ENCODE data around the gene ANTXR2.
"Not testable (repeated sequence)": the region's sequence is repeated elsewhere in the genome, so short reads cannot be mapped to it uniquely, and the experiment has no call there.

DNA sequence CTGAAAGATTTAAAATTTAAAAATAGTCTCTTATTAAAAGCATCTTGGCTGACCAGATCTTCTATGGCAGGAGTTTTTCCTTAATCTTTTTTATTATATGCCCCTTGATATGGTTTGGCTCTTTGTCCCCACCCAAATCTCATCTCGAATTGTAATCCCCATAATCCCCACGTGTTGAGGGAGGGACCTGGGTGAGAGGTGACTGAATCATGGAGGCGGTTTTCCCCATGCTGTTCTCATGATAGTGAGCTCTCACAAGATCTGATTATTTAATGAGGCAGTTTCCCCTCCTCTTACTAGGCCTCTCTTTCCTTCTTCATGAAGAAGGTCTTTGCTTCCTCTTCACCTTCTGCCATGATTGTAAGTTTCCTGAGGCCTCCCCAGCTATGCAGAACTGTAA lies 74.0 kb downstream of the ANTXR2 start:
- TF ChIP-seq EP300 (IDR thresholded peaks at IDR 0.05); POLR2AphosphoS5 (IDR thresholded peaks at IDR 0.05); POLR2A (IDR thresholded peaks at IDR 0.05; ENCODE audit: low read depth): not testable (repeated sequence)

Measured in esophagus muscularis mucosa (tissue), 3 donors.